ENCODE results near the gene ASTN1.

ASTN1 gene

GRCh38 chr1:177017287-177017852 lies 147.1 kb downstream of the ASTN1 start:
- no peak overlapping the region for H3K27ac ChIP-seq (replicated peaks)
- no peak for DNase-seq (ENCODE audit: low read depth in 1 of 2, low spot score in 1 of 2)
- no peak for TF ChIP-seq GABPA (IDR thresholded peaks at IDR 0.05; ENCODE audit: low read depth)
- TF ChIP-seq CTCF (IDR thresholded peaks at IDR 0.05; ENCODE audit: insufficient read depth, low read length): no peak
- no peak for TF ChIP-seq REST (IDR thresholded peaks at IDR 0.05; ENCODE audit: insufficient replicate concordance, low read depth)
- no peak for TF ChIP-seq SPI1 (IDR thresholded peaks at IDR 0.05; ENCODE audit: borderline replicate concordance, low read depth)
- no peak for TF ChIP-seq POLR2AphosphoS5 (IDR thresholded peaks at IDR 0.05; ENCODE audit: low read depth)
- no peaks in the 10 kb centered on the region for H3K27me3 ChIP-seq (ENCODE audit: insufficient read depth, poor library complexity, severe bottlenecking)
- no peak overlapping the region for H3K4me3 ChIP-seq (replicated peaks; ENCODE audit: insufficient read depth, low read length)

GRCh38 chr1:177014325-177014724 lies 150.2 kb downstream of the ASTN1 start:
- DNase-seq (ENCODE audit: low read depth in 1 of 2, low spot score in 1 of 2): no peak
- Histone ChIP-seq H3K27ac (replicated peaks) (no peak overlapping the region), H3K27me3 (ENCODE audit: insufficient read depth, poor library complexity, severe bottlenecking) (no peaks in the 10 kb centered on the region), H3K4me3 (replicated peaks; ENCODE audit: insufficient read depth, low read length) (no peak overlapping the region)
- no peak for TF ChIP-seq REST (IDR thresholded peaks at IDR 0.05; ENCODE audit: insufficient replicate concordance, low read depth)
- no peak for TF ChIP-seq SPI1 (IDR thresholded peaks at IDR 0.05; ENCODE audit: borderline replicate concordance, low read depth)
- TF ChIP-seq POLR2AphosphoS5 (IDR thresholded peaks at IDR 0.05; ENCODE audit: low read depth): no peak
- no peak for TF ChIP-seq CTCF (IDR thresholded peaks at IDR 0.05; ENCODE audit: insufficient read depth, low read length)
- TF ChIP-seq GABPA (IDR thresholded peaks at IDR 0.05; ENCODE audit: low read depth): no peak

- TF ChIP-seq SPI1 (IDR thresholded peaks at IDR 0.05; ENCODE audit: borderline replicate concordance, low read depth) (no peak), REST (IDR thresholded peaks at IDR 0.05; ENCODE audit: insufficient replicate concordance, low read depth) (no peak), GABPA (IDR thresholded peaks at IDR 0.05; ENCODE audit: low read depth) (no peak), CTCF (IDR thresholded peaks at IDR 0.05; ENCODE audit: insufficient read depth, low read length) (no peak), POLR2AphosphoS5 (IDR thresholded peaks at IDR 0.05; ENCODE audit: low read depth) (no peak)
- H3K27ac ChIP-seq (replicated peaks): no peak overlapping the region
- no peak overlapping the region for H3K4me3 ChIP-seq (replicated peaks; ENCODE audit: insufficient read depth, low read length)
- no peaks in the 10 kb centered on the region for H3K27me3 ChIP-seq (ENCODE audit: insufficient read depth, poor library complexity, severe bottlenecking)
- no peak for DNase-seq (ENCODE audit: low read depth in 1 of 2, low spot score in 1 of 2)
Observed at GRCh38 chr1:177012342-177012925, 152.1 kb downstream of the ASTN1 start.

All from HL-60 (cell line).